Hepatic stellate cell (primary cell): ENCODE data around the gene OR2H1.
"Not testable (repeated sequence)": the region's sequence is repeated elsewhere in the genome, so short reads cannot be mapped to it uniquely, and the experiment has no call there.

Experiments
- DNase-seq: peaks from one replicate; pipeline ENCODE4 v3.0.0; 2011; ENCODE audit warnings: low spot score

OR2H1 gene

DNA sequence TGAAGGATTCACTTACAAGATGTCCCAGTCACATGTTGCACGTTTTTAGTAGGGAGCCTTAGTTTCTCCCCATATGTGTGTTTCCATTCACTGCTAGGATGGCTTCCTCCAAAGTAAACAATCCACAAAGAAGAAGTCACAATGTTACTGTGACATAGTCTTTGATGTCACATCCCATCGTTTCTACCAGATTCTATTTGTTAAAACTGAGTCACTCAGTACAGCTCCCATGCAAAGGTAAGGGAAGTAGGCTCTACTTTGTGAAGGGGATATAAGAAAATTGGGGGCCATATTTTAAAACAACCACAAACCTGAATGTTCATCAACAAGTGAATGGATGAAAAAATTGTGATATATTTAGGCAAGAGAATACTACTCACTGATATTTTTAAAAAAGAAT, at the start of gene OR2H1, which contains the start of gene OR11A1:
Gene OR2H1, plus strand, starts transcription at position 185 of the 400 bp plus-strand sequence. CDS start 4,615 bp downstream, outside the sequence.
Gene OR11A1, minus strand, starts transcription at position 101 of the 400 bp plus-strand sequence. CDS start 29,430 bp downstream, outside the sequence.
- DNase-seq, result no peak

DNA sequence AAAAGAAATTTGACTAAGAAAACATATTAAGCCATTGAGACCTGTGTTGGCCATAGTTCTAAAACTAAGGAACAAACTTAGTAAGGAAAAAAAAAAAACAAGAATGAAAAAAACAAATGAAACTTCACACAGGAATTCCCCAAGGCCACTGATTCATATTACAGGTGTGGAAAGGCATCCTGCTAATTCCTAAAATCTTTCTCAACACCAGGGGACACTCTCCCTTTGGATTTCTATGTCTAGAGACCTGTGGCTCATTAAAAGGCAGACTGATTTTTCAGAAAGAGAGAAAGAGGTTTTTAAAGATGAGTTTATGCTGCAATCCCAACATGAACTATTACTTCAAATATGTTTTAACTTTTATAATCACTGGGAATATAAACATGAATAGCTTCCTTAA, 42.4 kb upstream of the OR2H1 start, which contains the start of gene OR12D1:
Gene OR12D1, plus strand, starts transcription at position 341 of the 400 bp plus-strand sequence.
- DNase-seq, result no peak

DNA sequence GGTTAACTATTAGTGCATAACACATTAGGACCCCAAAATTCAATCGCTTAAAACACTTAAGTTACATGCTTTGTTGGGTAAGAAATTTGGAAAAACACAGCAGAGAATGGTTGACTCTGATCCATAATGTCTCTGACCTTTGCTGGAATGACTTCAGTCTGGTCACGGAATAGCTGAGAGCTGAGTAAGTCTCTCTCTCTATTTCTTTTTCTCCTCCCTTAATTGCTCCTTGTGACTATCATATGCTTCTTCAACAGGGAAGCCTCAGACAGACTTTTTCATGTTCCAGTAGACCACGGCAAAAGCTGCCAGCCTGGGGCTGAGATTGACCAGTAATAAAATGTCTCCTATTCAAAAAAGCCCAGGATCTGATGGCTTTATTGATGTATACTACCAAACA, 37.4 kb upstream of the OR2H1 start:
- DNase-seq, result no peak

DNA sequence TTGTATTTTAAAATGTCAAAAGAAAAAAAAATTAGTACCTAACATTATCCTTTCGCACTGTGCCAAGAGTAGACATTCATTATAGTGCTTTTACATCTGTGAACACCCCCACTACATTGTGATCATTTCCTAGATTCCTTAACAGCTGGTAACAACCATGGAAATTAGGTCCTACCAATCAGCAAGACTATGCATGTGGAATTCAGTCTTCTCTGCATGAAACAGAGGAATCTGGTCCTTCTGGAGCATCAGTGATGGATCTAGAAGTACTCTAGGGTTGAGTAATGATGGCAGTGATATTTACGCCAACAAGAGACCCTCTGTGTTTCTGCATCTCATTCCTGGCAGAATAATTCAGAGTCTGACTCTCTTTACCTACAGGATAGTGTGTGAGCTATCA, 32.8 kb upstream of the OR2H1 start:
- DNase-seq, result no peak

DNA sequence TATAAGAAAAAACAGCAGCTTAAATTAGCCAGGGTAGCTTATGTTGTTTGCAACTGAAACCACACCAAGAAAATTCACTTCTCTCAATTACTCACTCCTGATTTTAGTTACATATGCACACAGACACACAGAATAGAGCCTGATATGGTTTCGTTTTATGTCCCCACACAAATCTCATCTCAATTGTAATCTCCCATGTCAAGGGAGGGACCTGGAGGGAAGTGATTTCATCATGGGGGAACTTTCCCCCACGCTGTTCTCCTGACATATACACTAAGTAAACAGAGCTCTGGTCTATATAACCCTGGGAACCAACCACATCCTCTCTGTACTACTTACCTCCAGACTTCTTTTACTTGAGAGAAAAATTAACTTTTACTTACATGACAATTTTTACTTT, 32.4 kb upstream of the OR2H1 start:
- no peak for DNase-seq

DNA sequence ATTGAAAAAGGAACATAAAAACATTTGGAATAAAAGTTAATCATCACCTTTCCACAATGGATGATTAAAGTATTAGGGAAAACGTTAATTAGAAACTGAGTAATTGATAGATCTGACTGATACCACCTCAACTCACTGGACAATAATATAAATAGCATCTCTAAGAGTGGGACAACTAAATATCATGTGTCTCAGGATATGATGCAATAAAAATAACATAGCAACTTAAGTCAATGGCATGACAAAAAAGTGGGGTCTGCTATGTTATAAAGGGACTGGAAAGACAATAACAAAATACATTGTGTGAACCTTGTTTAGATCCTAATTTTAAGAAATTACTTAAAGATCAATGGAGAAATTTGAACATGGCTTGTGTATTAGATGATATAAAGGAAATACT, 31.9 kb upstream of the OR2H1 start:
- DNase-seq, result no peak

DNA sequence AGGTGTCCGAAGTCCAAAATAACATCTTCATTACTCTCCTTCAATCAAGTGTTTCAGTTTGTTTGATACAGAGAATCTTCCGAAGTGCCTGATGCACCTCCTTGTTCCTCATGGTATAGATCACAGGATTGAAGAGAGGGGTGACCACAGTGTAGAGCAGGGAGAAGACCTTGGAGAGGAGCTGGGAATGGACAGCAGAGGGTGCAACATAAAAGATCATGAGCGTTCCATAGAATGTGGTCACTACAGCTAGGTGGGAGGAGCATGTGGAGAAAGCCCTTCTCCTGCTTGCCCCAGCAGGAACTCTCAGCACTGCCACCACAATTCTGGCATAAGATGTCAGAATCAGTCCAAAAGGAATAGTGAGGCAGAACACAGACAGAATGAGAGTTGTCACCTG, 30.3 kb upstream of the OR2H1 start:
- no peak for DNase-seq

DNA sequence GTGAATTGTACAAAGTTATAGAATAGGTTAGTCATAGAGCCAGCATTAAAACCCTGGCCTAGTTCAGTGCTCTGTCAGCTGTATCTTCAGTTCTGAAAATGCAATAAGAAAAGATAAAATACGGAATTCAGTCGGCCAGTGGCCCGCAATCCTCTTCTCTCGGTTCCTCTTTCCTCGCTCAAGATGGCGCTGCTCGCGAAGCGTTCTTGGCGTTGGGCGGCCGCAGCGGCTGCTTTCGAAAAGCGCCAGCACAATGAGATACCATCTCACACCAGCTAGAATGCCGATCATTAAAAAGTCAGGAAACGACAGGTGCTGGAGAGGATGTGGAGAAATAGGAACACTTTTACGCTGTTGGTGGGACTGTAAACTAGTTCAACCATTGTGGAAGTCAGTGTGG, 20.2 kb upstream of the OR2H1 start:
- not testable (repeated sequence) for DNase-seq

DNA sequence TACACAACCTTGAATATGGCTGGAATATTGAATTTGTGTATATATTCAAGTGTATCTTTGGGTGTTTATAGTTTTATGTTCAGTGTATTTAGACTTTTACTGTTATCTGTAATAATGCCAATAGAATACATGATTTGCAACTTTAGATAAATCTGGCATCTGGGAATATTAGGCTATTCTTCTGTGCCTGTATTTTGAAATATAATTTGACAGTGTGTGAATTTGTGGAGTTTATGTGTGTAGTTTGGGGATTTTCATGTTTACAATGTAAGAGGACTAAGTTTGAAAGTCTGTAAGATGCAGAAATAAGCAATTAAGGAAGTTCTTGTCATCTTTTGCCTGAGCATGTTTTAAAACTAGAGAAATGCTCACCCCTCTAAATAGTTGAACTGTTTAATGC, 17.9 kb upstream of the OR2H1 start, which contains the start of gene OR10C1:
Gene OR10C1, plus strand, starts transcription at position 301 of the 400 bp plus-strand sequence. CDS start 710 bp downstream, outside the sequence.
- DNase-seq, result no peak

DNA sequence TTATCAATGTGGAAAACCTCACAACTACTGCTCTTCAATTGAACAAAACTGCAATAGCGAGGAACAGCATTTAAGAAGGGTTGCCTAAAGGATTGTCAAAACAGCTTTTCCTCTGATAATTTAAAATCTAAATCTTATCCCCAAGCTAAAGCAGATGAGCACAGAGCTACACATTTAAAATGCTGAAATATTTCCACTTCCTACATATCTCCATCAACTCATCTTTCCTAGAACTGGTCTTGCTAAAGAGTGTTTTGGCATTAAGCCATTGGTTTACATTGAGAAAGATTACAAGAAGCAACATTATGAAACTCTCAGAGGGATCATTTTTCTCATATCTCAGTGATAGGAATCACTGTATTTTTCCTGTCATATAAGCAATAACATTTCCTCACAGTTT, 14.2 kb upstream of the OR2H1 start:
- DNase-seq, result no peak

DNA sequence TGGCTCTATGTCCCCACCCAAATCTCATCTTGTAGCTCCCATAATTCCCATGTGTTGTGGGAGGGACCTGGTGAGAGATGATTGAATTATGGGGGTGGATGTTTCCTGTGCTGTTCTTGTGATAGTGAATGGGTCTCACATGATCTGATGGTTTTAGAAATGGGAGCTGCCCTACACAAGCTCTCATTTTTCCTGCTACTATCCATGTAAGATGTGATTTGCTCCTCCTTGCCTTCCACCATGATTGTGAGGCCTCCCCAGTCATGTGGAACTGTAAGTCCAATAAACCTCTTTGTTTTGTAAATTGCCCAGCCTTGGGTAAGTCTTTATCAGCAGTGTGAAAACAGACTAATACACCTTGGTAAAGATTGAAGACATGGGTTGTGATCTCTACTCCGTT, 12.9 kb upstream of the OR2H1 start:
- DNase-seq, result not testable (repeated sequence)

DNA sequence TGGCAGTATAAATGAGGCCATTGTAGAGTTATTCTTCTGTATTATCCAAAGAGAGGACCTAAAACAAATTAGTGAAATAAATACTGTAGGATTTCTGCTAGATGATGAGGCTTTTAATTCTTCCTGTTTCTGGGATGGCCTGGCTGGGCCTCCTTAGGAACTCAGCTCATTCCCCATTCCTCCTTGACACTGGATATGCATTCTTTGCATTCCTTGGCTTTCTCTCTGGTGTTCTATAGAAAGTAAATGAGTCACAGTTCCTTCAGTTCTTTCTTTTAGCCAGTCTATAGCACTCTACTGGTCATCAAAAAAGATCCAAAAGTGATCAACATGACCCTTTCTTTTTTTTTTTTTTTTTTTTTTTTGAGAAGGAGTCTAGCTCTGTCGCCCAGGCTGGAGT, 9.3 kb upstream of the OR2H1 start:
- no peak for DNase-seq

DNA sequence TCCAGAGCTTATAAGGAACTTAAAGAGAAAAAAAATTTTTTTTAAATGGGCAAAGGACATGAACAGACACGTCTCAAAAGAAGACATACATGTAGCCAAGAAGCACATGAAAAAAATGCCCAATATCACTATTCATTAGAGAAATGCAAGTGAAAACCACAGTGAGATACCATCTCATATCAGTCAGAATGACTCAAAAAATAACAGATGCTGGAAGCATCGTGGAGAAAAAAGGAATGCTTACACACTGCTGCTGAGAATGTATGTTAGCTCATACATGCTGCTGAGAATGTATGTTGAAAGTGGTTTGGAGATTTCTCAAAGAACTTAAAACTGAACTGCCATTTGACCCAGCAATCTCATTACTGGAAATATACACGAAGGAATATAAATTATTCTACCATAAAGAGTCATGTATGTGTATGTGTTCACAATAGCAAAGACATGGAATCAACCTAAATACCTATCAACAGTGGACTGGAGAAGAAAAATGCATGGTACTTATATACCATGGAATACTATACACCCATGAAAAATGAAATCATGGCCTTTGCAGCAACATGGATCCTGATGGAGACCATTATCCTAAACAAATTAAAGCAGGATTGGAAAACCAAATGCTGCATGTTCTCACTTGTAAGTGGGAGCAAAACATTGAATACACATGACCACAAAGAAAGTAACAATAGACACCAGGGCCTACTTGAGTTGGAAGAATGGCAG, 5.3 kb upstream of the OR2H1 start:
- no peak for DNase-seq

DNA sequence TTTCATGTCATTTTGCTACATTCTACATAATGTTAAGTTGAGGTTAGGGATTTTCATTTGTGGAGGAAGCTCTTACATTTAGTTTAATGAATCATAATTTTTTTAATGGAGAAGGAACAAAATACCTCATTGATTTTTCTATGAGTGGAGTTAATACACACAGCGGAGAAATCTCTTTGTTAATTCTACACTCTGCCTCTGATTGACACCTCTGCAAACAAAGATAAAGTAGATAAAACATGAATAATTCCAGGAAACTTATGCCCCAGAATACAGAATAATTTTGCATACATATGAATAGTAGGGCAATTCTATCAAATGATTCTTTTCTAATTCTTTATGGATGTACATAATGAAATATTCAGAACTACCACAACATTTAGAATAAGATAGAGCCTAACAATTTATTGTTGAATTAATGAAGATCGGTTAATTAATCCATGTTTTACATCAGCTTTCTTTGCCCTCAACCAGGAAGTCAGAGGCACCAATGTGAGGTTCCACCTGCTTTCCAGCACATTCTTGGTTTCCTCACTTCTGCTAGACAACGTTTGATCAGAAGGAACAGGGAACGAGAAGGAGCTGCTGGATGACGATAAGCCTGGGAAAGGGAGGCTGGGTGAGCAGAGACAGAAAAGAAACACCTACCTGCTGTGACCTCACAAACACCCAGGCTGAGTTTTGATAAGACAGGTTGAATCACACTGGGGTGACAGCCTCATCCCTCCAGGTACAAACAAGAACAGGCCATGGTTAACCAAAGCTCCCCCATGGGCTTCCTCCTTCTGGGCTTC, 4.3 kb downstream of the OR2H1 start:
- DNase-seq, result no peak

DNA sequence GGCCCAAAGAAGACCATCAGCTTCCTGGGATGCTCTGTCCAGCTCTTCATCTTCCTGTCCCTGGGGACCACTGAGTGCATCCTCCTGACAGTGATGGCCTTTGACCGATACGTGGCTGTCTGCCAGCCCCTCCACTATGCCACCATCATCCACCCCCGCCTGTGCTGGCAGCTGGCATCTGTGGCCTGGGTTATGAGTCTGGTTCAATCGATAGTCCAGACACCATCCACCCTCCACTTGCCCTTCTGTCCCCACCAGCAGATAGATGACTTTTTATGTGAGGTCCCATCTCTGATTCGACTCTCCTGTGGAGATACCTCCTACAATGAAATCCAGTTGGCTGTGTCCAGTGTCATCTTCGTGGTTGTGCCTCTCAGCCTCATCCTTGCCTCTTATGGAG, 5.1 kb downstream of the OR2H1 start:
- no peak for DNase-seq

DNA sequence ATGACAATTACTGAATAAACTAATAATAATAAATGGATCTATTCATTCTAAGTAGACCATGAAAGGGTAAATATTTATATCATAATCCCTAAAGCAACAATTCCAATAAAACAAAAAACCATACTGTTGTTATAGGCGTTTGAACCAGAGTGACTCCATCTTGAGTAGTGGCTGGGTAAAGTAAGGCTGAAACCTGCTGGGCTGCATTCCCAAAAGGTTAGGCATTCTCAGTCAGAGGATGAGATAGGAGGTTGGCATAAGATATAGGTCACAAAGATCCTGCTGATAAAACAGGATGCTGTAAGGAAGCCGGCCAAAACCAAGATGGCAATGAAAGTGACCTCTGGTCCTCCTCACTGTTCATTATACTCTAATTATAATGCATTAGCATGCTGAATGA, 8.3 kb downstream of the OR2H1 start:
- DNase-seq, result no peak

DNA sequence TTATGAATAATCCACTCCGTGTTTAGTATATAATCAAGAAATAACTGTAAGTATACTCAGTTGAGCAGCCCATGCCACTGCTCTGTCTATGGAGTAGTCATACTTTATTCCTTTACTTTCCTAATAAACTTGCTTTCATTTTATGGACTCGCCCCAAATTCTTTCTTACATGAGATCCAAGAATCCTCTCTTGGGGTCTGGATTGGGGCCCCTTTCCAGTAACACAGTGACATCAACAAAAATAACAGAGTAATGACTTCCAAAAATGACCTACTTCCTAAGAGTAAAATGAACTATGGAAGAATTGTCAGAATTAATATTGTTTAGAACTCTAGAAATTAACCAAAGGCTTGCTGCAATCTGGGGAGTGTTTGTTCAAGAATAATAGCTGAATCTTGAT, 8.8 kb downstream of the OR2H1 start:
- no peak for DNase-seq

DNA sequence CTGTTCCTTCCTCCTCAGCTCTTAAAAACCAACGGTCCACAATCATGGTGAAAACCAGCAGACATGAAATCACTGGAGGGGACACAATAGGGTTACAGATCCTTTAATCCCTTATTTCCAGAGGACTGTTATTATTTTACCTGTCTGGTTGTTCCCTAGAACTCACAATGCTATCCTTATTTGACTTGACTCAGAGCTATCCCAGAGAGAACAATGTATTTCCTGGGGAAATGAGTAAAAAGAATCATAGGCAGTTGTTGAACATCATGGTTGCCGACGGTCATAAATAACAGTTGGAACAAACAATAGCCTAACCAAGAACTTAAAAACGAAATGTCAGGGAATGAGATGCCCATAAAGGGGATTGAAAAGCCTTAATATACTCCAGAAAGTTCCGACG, 9.3 kb downstream of the OR2H1 start:
- no peak for DNase-seq

DNA sequence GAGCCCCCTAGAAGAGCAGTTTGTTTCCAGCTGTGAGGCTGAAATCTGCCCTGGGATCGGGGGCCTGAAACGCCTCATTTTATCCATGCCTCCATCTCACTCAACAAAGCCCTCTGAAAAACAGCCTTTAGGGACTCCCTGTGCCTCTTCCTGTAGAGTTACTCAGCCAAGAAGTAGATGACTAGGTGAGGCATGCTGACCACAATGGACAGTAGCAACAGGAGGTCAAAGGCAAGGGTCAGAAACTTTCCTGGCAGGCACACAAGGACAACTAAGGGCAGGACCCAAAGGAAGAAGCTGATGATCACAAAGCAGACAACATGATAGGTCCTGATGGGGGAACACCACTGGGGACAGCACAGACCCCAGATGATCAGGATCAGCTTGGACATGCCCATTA, 18.0 kb downstream of the OR2H1 start:
- no peak for DNase-seq

DNA sequence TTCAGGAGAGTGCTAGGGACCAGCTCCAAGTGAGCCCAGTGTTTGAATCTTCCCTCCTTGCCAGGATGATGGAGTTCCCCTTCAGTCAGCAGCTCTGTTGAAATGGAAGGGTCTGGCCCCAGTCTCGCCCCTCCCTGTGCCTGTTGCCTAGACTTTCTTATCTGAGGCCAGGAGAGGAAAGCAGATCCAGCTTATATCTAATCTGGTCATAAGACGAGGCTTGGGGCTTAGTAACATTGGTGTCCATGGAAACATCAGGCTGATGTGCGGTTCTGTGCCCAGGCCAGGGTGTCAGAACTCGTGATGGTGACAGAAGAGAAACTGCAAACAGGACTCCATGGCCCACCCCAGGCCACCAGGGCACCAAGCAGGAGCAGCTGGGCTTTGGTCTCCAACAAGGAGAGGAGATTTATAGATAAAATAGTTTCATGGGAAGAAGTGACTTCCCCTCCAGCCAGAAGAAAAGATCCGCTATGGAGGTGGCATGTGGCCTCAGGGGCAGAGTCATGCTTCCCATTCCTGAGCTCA, 21.0 kb downstream of the OR2H1 start:
- DNase-seq, result no peak

DNA sequence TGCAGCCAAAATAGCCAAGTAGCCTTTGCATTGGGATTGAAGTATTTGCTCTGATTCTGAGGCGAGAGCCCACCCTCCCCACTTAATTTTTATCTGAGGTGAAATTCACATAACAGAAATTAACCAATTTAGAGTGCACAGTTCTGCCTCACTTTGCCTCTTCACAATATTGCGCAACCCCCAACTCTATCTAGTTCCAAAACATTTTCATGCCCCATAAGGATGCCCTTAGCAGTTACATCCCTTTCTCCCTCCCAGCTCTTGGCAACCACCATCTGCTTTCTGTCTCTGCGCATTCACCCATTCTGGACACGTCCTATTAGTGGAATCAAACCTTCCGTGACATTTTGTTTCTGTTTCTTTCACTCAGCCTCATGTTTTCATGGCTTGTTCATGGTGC, 21.8 kb downstream of the OR2H1 start:
- DNase-seq, result no peak

DNA sequence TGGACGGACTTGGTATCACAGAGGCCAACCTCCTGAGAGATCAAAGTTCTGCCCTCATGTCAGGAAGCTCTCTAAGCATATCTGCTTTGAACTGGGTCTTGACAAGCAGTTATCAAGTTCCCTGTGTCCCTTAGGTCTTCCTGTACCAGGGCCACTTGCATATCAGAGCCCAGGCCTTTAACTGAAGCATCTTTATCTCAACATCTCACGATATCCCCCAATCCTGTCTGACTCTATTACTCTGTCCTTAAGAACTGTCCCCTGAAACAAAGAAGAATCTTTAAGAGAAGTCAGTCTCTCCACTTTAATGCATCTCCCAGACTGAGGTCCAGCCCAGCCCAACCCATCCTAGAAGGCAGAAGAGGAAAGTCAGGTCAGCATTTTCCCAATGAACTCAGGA, 22.6 kb downstream of the OR2H1 start:
- no peak for DNase-seq

DNA sequence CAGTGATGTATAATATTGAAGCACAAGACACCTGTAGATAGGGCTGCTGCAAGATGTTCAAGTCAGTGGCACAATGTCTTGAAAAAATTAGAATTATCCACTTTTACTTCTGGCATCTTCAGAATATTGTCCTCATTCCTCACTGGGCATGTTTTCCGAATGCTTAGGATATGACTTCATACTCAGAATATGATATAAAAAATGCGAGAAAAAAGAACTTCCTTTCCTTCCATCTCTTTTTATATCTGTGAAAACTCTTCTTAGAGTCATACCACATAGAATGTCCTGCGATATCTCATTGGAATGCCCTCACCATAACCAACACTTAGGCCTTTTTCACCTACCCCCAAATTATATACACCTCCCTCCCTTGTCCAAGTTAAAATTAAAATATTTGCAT, 26.2 kb downstream of the OR2H1 start:
- no peak for DNase-seq
